SK-N-SH (cell line): ENCODE results near the gene SPATA25. TPM values are rescaled to one million over a fixed set of nuclear protein-coding genes. Genes with fewer than 3 reads are reported as not detected.

Experiments used
- CTCF ChIA-PET: fragments of 300-600, 350-600 bp; formaldehyde crosslinking; extraction: SDS; loops from one replicate; lab custom pipeline; 2021; lab: Yijun Ruan, JAX
- POLR2A ChIA-PET: fragments of 350-600 bp; sonication (Branson Sonifier 250); formaldehyde crosslinking; extraction: SDS; loops from one replicate; lab custom pipeline; 2020; ENCODE audit warnings: antibody characterized with exemption, inconsistent platforms; lab: Yijun Ruan, JAX
- DNase-seq: peaks from one replicate; pipeline ENCODE4 v3.0.0; 2012
- H2AFZ ChIP-seq: fragments of 200-600 bp; sonication (generic); 2 replicates; pipeline ENCODE4 v1.8.1; 2016; ENCODE audit warnings: antibody characterized with exemption, mild to moderate bottlenecking, low read depth
- H3F3A ChIP-seq: fragments of 200-600 bp; sonication (generic); replicated peaks from 2 replicates; pipeline ENCODE3; 2016; ENCODE audit warnings: antibody characterized with exemption, mild to moderate bottlenecking; ENCODE audit not compliant: insufficient read depth
- H3K27ac ChIP-seq, 2 experiments: fragments of 200-500 bp in 1 of 2; fragments of 200-600 bp in 1 of 2; sonication (Bioruptor generic) in 1 of 2; sonication (generic), shearing (Covaris generic) in 1 of 2; 2 replicates each; pipeline versions ENCODE4 v1.5.1 to v1.6.1; 2014 to 2016; ENCODE audit warnings: low read depth in 2 of 2, inconsistent platforms in 1 of 2, low read length in 1 of 2, mild to moderate bottlenecking in 1 of 2, mixed read lengths in 1 of 2
- H3K27me3 ChIP-seq: fragments of 200-600 bp; sonication (generic), shearing (Covaris generic); 2 replicates; pipeline ENCODE4 v1.6.1; 2016; ENCODE audit warnings: mixed run types; ENCODE audit not compliant: insufficient read depth
- H3K36me3 ChIP-seq, 2 experiments: fragments of 200-500 bp in 1 of 2; fragments of 200-600 bp in 1 of 2; sonication (Bioruptor generic) in 1 of 2; sonication (generic) in 1 of 2; replicated peaks in 1 of 2; 2 replicates each; pipeline versions ENCODE3 to v1.5.1; 2014 to 2016; ENCODE audit warnings: low read length in 1 of 2, mild to moderate bottlenecking in 1 of 2; ENCODE audit not compliant: insufficient read depth in 2 of 2, control insufficient read depth in 1 of 2
- H3K4me1 ChIP-seq, 2 experiments: fragments of 200-500 bp in 1 of 2; fragments of 200-600 bp in 1 of 2; sonication (Bioruptor generic) in 1 of 2; sonication (generic), shearing (Covaris generic) in 1 of 2; 2 replicates each; pipeline versions ENCODE4 v1.5.1 to v1.6.1; 2014 to 2016; ENCODE audit warnings: low read depth in 1 of 2, low read length in 1 of 2, mixed run types in 1 of 2; ENCODE audit not compliant: insufficient read depth in 2 of 2, control insufficient read depth in 1 of 2
- H3K4me2 ChIP-seq: fragments of 200-600 bp; sonication (generic), shearing (Covaris generic); 2 replicates; pipeline ENCODE4 v1.6.1; 2017; ENCODE audit warnings: mixed run types
- H3K4me3 ChIP-seq, 2 experiments: fragments of 200-500 bp in 1 of 2; fragments of 200-600 bp in 1 of 2; sonication (Bioruptor generic) in 1 of 2; sonication (generic), shearing (Covaris generic) in 1 of 2; 2 replicates each; pipeline versions ENCODE4 v1.5.1 to v1.8.1; 2014 to 2016; ENCODE audit warnings: low read depth in 2 of 2, inconsistent platforms in 1 of 2, low read length in 1 of 2, mild to moderate bottlenecking in 1 of 2, mixed read lengths in 1 of 2, moderate library complexity in 1 of 2
- H3K79me2 ChIP-seq: fragments of 200-600 bp; sonication (generic); 2 replicates; pipeline ENCODE4 v1.8.1; 2017; ENCODE audit warnings: mild to moderate bottlenecking; ENCODE audit not compliant: insufficient read depth
- H3K9ac ChIP-seq: fragments of 200-600 bp; sonication (generic); 2 replicates; pipeline ENCODE4 v1.6.1; 2017; ENCODE audit warnings: mixed run types
- H3K9me2 ChIP-seq: fragments of 200-600 bp; sonication (generic); 2 replicates; pipeline ENCODE4 v1.6.1; 2017; ENCODE audit warnings: mixed run types
- H3K9me3 ChIP-seq: fragments of 200-600 bp; sonication (generic); 2 replicates; pipeline ENCODE4 v1.6.1; 2017; ENCODE audit warnings: mixed run types, mild to moderate bottlenecking, moderate library complexity
- H4K20me1 ChIP-seq: fragments of 200-600 bp; sonication (generic); 2 replicates; pipeline ENCODE4 v1.6.1; 2017; ENCODE audit warnings: mild to moderate bottlenecking, mixed run types; ENCODE audit not compliant: insufficient read depth
- CHD2 ChIP-seq: fragments of 150-350 bp; IDR thresholded peaks from 2 replicates; pipeline ENCODE4 v1.6.1; 2018; ENCODE audit warnings: low read length; ENCODE audit not compliant: partially characterized antibody
- ELF1 ChIP-seq: IDR thresholded peaks from 2 replicates; pipeline ENCODE4 v1.4.0; 2012
- EZH2phosphoT487 ChIP-seq: fragments of 200-600 bp; sonication (generic); IDR thresholded peaks from 2 replicates; pipeline ENCODE4 v1.6.1; 2017; ENCODE audit warnings: low read depth, mixed run types, mild to moderate bottlenecking, antibody characterized with exemption, moderate library complexity, borderline replicate concordance
- FOSL2 ChIP-seq: IDR thresholded peaks from 2 replicates; pipeline ENCODE4 v1.4.0; 2012; ENCODE audit warnings: low read depth, mild to moderate bottlenecking, moderate library complexity, borderline replicate concordance
- FOXJ3 ChIP-seq: sonication (generic); formaldehyde crosslinking; IDR thresholded peaks from 2 replicates; pipeline ENCODE4 v1.5.1; 2020; ENCODE audit warnings: mild to moderate bottlenecking, missing genetic modification reagents
- GABPA ChIP-seq: IDR thresholded peaks from 2 replicates; pipeline ENCODE4 v1.4.0; 2012; ENCODE audit warnings: low read depth, mild to moderate bottlenecking
- MXI1 ChIP-seq: IDR thresholded peaks from 2 replicates; pipeline ENCODE4 v1.6.1; 2012; ENCODE audit warnings: mild to moderate bottlenecking, low read depth, low read length, improper control_type of control experiment
- NRF1 ChIP-seq: IDR thresholded peaks from 2 replicates; pipeline ENCODE4 v1.6.1; 2012; ENCODE audit warnings: low read depth, mild to moderate bottlenecking, low read length
- POLR2AphosphoS5 ChIP-seq: IDR thresholded peaks from 2 replicates; pipeline ENCODE4 v1.6.1; 2012; ENCODE audit warnings: low read depth, low read length
- RAD21 ChIP-seq: IDR thresholded peaks from 2 replicates; pipeline ENCODE4 v1.6.1; 2012; ENCODE audit warnings: mild to moderate bottlenecking, low read length
- RXRA ChIP-seq: IDR thresholded peaks from 2 replicates; pipeline ENCODE4 v1.4.0; 2012; ENCODE audit warnings: low read depth, mild to moderate bottlenecking, borderline replicate concordance
- SMC3 ChIP-seq: IDR thresholded peaks from 2 replicates; pipeline ENCODE4 v1.6.1; 2012; ENCODE audit warnings: low read depth, low read length, improper control_type of control experiment
- TAF1 ChIP-seq: IDR thresholded peaks from 2 replicates; pipeline ENCODE4 v1.6.1; 2012; ENCODE audit warnings: low read depth, mild to moderate bottlenecking, low read length, moderate library complexity, borderline replicate concordance
- TEAD4 ChIP-seq: IDR thresholded peaks from 2 replicates; pipeline ENCODE4 v1.4.0; 2012; ENCODE audit warnings: mild to moderate bottlenecking, borderline replicate concordance; ENCODE audit not compliant: insufficient read depth
- YY1 ChIP-seq: IDR thresholded peaks from 2 replicates; pipeline ENCODE4 v1.4.0; 2012; ENCODE audit warnings: low read depth, mild to moderate bottlenecking
- WGBS: methylation state at CpG from one replicate; pipeline ENCODE4 v1.1.6; 2017; ENCODE audit warnings: low lambda C conversion rate; 5-methylcytosine and 5-hydroxymethylcytosine counted together
- polyA plus RNA-seq, 3 experiments: library from polyadenylated mRNA; depleted of rRNA; stranded (reverse); fragments of >200 nt; gene quantifications; 2 replicates each; pipeline ENCODE4 v1.2.3, GENCODE V29; 2012
- TF ChIP-seq, protein P1 (sequence below): IDR thresholded peaks from 2 replicates; pipeline ENCODE4 v1.6.1; 2012; ENCODE audit warnings: mild to moderate bottlenecking, low read depth, low read length, moderate library complexity
- TF ChIP-seq, protein P2 (sequence below): fragments of 150-350 bp; IDR thresholded peaks from 2 replicates; pipeline ENCODE4 v1.6.1; 2016; ENCODE audit warnings: mild to moderate bottlenecking, low read depth, low read length
- TF ChIP-seq, protein P3 (sequence below): IDR thresholded peaks from 2 replicates; pipeline ENCODE4 v1.4.0; 2012; ENCODE audit warnings: low read depth, borderline replicate concordance
- TF ChIP-seq, protein P4 (sequence below): fragments of 150-350 bp; IDR thresholded peaks from 2 replicates; pipeline ENCODE4 v1.6.1; 2017; ENCODE audit warnings: antibody characterized with exemption, low read length, low read depth, borderline replicate concordance
- TF ChIP-seq, protein P5 (sequence below): IDR thresholded peaks from 2 replicates; pipeline ENCODE4 v1.4.0; 2012; ENCODE audit warnings: low read depth

Gene SPATA25
- polyA plus RNA-seq, 1 of the 3 experiments (the other 2 are of a cell fraction): 1.3 TPM

DNA sequence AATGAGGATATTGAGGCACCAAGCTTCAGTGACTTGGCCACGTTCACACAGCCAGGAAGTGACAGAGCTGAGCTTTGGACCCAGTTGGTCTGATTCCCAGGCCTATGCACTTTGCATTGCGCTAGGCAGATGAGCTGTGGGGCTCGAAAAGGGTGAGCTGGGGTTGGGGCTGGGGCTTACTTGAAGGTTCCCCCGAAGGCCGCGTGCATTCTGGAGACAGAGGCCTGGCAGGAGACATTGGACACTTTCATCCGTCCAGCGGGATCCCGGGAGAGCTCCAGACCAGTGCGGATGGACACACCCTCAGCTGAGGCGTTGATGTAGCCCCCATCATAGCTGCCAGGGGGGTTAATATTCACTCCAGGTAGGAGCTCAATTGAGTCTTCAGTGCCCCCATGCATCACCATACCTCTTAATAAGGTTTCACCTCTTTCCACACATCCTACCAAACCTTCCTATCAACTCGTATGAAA, 21.9 kb upstream of the SPATA25 start:
- Histone ChIP-seq H3K9ac (no peak overlapping the region), H3K27me3 (no peaks in the 10 kb centered on the region), H3F3A (peaks cover 9% of the 10 kb centered on the region)
- 91% methylated on average over 9 of the region's 12 CpGs for WGBS
- POLR2A ChIA-PET: interaction anchor here (1.0 to 3.2 kb wide), 2 partner anchors 25 to 121 kb away, joined by 3 to 46 read pairs; partner anchors contain the start of gene PCIF1
- TF ChIP-seq SMC3 (no peak), CHD2 (no peak), ELF1 (no peak), TEAD4 (no peak), POLR2AphosphoS5 (no peak), FOXJ3 (CRISPR knock-in tag) (no peak), FOSL2 (no peak), TAF1 (no peak), MXI1 (no peak), YY1 (no peak), EZH2phosphoT487 (no peak), RAD21 (no peak), NRF1 (no peak), GABPA (no peak), RXRA (no peak)
- TF ChIP-seq, protein P1, sequence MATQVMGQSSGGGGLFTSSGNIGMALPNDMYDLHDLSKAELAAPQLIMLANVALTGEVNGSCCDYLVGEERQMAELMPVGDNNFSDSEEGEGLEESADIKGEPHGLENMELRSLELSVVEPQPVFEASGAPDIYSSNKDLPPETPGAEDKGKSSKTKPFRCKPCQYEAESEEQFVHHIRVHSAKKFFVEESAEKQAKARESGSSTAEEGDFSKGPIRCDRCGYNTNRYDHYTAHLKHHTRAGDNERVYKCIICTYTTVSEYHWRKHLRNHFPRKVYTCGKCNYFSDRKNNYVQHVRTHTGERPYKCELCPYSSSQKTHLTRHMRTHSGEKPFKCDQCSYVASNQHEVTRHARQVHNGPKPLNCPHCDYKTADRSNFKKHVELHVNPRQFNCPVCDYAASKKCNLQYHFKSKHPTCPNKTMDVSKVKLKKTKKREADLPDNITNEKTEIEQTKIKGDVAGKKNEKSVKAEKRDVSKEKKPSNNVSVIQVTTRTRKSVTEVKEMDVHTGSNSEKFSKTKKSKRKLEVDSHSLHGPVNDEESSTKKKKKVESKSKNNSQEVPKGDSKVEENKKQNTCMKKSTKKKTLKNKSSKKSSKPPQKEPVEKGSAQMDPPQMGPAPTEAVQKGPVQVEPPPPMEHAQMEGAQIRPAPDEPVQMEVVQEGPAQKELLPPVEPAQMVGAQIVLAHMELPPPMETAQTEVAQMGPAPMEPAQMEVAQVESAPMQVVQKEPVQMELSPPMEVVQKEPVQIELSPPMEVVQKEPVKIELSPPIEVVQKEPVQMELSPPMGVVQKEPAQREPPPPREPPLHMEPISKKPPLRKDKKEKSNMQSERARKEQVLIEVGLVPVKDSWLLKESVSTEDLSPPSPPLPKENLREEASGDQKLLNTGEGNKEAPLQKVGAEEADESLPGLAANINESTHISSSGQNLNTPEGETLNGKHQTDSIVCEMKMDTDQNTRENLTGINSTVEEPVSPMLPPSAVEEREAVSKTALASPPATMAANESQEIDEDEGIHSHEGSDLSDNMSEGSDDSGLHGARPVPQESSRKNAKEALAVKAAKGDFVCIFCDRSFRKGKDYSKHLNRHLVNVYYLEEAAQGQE: no peak
- TF ChIP-seq, protein P2, sequence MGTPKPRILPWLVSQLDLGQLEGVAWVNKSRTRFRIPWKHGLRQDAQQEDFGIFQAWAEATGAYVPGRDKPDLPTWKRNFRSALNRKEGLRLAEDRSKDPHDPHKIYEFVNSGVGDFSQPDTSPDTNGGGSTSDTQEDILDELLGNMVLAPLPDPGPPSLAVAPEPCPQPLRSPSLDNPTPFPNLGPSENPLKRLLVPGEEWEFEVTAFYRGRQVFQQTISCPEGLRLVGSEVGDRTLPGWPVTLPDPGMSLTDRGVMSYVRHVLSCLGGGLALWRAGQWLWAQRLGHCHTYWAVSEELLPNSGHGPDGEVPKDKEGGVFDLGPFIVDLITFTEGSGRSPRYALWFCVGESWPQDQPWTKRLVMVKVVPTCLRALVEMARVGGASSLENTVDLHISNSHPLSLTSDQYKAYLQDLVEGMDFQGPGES: no peak
- TF ChIP-seq, protein P3, sequence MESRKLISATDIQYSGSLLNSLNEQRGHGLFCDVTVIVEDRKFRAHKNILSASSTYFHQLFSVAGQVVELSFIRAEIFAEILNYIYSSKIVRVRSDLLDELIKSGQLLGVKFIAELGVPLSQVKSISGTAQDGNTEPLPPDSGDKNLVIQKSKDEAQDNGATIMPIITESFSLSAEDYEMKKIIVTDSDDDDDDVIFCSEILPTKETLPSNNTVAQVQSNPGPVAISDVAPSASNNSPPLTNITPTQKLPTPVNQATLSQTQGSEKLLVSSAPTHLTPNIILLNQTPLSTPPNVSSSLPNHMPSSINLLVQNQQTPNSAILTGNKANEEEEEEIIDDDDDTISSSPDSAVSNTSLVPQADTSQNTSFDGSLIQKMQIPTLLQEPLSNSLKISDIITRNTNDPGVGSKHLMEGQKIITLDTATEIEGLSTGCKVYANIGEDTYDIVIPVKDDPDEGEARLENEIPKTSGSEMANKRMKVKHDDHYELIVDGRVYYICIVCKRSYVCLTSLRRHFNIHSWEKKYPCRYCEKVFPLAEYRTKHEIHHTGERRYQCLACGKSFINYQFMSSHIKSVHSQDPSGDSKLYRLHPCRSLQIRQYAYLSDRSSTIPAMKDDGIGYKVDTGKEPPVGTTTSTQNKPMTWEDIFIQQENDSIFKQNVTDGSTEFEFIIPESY: no peak
- TF ChIP-seq, protein P4, sequence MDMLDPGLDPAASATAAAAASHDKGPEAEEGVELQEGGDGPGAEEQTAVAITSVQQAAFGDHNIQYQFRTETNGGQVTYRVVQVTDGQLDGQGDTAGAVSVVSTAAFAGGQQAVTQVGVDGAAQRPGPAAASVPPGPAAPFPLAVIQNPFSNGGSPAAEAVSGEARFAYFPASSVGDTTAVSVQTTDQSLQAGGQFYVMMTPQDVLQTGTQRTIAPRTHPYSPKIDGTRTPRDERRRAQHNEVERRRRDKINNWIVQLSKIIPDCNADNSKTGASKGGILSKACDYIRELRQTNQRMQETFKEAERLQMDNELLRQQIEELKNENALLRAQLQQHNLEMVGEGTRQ: no peak
- TF ChIP-seq, protein P5, sequence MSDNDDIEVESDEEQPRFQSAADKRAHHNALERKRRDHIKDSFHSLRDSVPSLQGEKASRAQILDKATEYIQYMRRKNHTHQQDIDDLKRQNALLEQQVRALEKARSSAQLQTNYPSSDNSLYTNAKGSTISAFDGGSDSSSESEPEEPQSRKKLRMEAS: no peak
- TF ChIP-seq, all 33 proteins: peak for 0
- CTCF ChIA-PET: interaction anchor here (1.1 to 2.0 kb wide), 4 partner anchors 17 to 75 kb away, joined by 3 to 13 read pairs (median 4); partner anchors contain the start of genes CTSA and NEURL2
- H3K4me1 ChIP-seq: peaks cover 7 to 8% of the 10 kb centered on the region in 2 experiments; a peak in 1 of 4 replicates
- no peaks in the 10 kb centered on the region for H3K9me3 ChIP-seq
- H3K4me3 ChIP-seq: no peak overlapping the region
- H3K27ac ChIP-seq: no peak overlapping the region
- no peaks in the 10 kb centered on the region for H3K9me2 ChIP-seq
- H3K4me2 ChIP-seq: 0 out of 2 replicates have a peak overlapping the region, but pooled peaks have one; percentile 55
- H3K79me2 ChIP-seq: peaks cover 10% of the 10 kb centered on the region
- peaks cover 21 to 24% of the 10 kb centered on the region in 2 experiments for H3K36me3 ChIP-seq
- H4K20me1 ChIP-seq: no peaks in the 10 kb centered on the region; the same call in 1 of the 2 replicates
- H2AFZ ChIP-seq: no peak overlapping the region
- no peak for DNase-seq
